K562 (cell line): Measurements from ENCODE around the gene SHROOM3. TPM values are rescaled to one million over a fixed set of nuclear protein-coding genes. Genes with fewer than 3 reads are reported as not detected.

Source experiments
- ATAC-seq: fragments of 200-7000 bp; cut with Tn5 transposase; 3 replicates; pipeline ENCODE4 v1.9.1; 2020; ENCODE audit warnings: moderate library complexity
- BruUV-seq: library from RNA; stranded (reverse); fragments of 400-500 nt; replicated peaks from 2 replicates; lab custom pipeline; 2021; lab: Mats Ljungman, UMichigan
- CTCF ChIA-PET: fragments of 300-600 bp; formaldehyde crosslinking; extraction: SDS; loops from one replicate; lab custom pipeline; 2021; ENCODE audit warnings: low intra/inter-chr PET ratio; lab: Yijun Ruan, JAX
- POLR2A ChIA-PET: fragments of 300-600, 350-650 bp; sonication (Branson Sonifier 250); formaldehyde crosslinking; extraction: SDS; loops from one replicate; lab custom pipeline; 2021; ENCODE audit warnings: antibody characterized with exemption, inconsistent platforms; lab: Yijun Ruan, JAX
- DNase-seq, 4 experiments: peaks; one replicate each; pipeline versions ENCODE4 v3.0.0 to v3.0.0-alpha.2; 2011 to 2018; ENCODE audit warnings: low spot score in 3 of 4, mixed read lengths in 3 of 4; ENCODE audit errors: extremely low read depth in 1 of 4
- FAIRE-seq: peaks from 2 replicates; lab custom pipeline; 2011; peaks lifted over from hg19 to GRCh38; lab: Jason Lieb, UNC
- H2AFZ ChIP-seq: 2 replicates; pipeline ENCODE4 v1.6.0; 2011; ENCODE audit warnings: low read depth, low read length, control low read depth, inconsistent platforms
- H3K27ac ChIP-seq: fragments of 200-600 bp; 3 replicates; pipeline ENCODE4 v1.8.0; 2011; ENCODE audit warnings: low read depth, mild to moderate bottlenecking, control low read depth, inconsistent platforms, low read length, moderate library complexity, mixed read lengths; ENCODE audit errors: extremely low read depth
- H3K27me3 ChIP-seq, 2 experiments: fragments of 300-600 bp in 1 of 2; 2 replicates in 1 of 2; 3 replicates in 1 of 2; pipeline versions ENCODE4 v1.6.0 to v1.8.0; 2011; ENCODE audit warnings: inconsistent platforms in 2 of 2, low read length in 2 of 2, mild to moderate bottlenecking in 1 of 2, mixed read lengths in 1 of 2, moderate library complexity in 1 of 2; ENCODE audit not compliant: control insufficient read depth in 2 of 2, insufficient read depth in 2 of 2
- H3K36me3 ChIP-seq: fragments of 300-600 bp; 3 replicates; pipeline ENCODE4 v1.8.0; 2011; ENCODE audit warnings: mild to moderate bottlenecking, low read length, inconsistent platforms; ENCODE audit not compliant: control insufficient read depth, insufficient read depth
- H3K4me1 ChIP-seq, 2 experiments: fragments of 200-600 bp in 1 of 2; replicated peaks in 1 of 2; 2 replicates in 1 of 2; 3 replicates in 1 of 2; pipeline versions ENCODE4 v1.5.1 to v1.8.0; 2011; ENCODE audit warnings: inconsistent platforms in 2 of 2, low read length in 2 of 2, mild to moderate bottlenecking in 1 of 2, mixed read lengths in 1 of 2, moderate library complexity in 1 of 2; ENCODE audit not compliant: control insufficient read depth in 2 of 2, insufficient read depth in 2 of 2
- H3K4me2 ChIP-seq: 2 replicates; pipeline ENCODE4 v1.6.1; 2011; ENCODE audit warnings: low read length, control low read depth, inconsistent platforms, mixed read lengths; ENCODE audit not compliant: insufficient read depth
- H3K4me3 ChIP-seq: fragments of 200-600 bp; sonication (generic), shearing (Covaris generic); 2 replicates; pipeline ENCODE4 v1.5.1; 2016; ENCODE audit warnings: control low read depth, inconsistent platforms
- H3K79me2 ChIP-seq: fragments of 200-600 bp; 3 replicates; pipeline ENCODE4 v1.8.0; 2011; ENCODE audit warnings: low read length, inconsistent platforms; ENCODE audit not compliant: control insufficient read depth, insufficient read depth
- H3K9ac ChIP-seq, 2 experiments: 2 replicates each; pipeline versions ENCODE4 v1.6.0 to v1.6.1; 2011; ENCODE audit warnings: low read depth in 2 of 2, low read length in 2 of 2, control low read depth in 1 of 2, inconsistent platforms in 1 of 2, mild to moderate bottlenecking in 1 of 2, mixed read lengths in 1 of 2; ENCODE audit not compliant: insufficient read depth in 1 of 2
- H3K9me1 ChIP-seq: one replicate; pipeline ENCODE4 v1.6.0; 2011; ENCODE audit warnings: inconsistent platforms, mild to moderate bottlenecking, low read length, moderate library complexity; ENCODE audit not compliant: control insufficient read depth, insufficient read depth
- H3K9me3 ChIP-seq: replicated peaks from 2 replicates; pipeline ENCODE4 v1.5.1; 2011; ENCODE audit warnings: low read depth, low read length, inconsistent platforms; ENCODE audit not compliant: control insufficient read depth, insufficient read depth
- H4K20me1 ChIP-seq: replicated peaks from 2 replicates; pipeline ENCODE4 v1.6.1; 2011; ENCODE audit warnings: low read length, inconsistent platforms, mixed read lengths; ENCODE audit not compliant: control insufficient read depth, insufficient read depth
- CHD1 ChIP-seq: fragments of 200-600 bp; sonication (generic); IDR thresholded peaks from one replicate; pipeline ENCODE4 v1.6.1; 2012; ENCODE audit warnings: mild to moderate bottlenecking, moderate library complexity, low read length, inconsistent platforms
- KDM2B ChIP-seq: fragments of 250-450 bp; sonication (Bioruptor Pico); IDR thresholded peaks from 2 replicates; pipeline ENCODE4 v1.8.0; 2021; ENCODE audit warnings: mild to moderate bottlenecking, moderate library complexity
- NR1H2 ChIP-seq: sonication (generic); formaldehyde crosslinking; IDR thresholded peaks from 2 replicates; pipeline ENCODE4 v1.4.0; 2020; ENCODE audit warnings: mild to moderate bottlenecking, missing genetic modification reagents
- POLR2AphosphoS2 ChIP-seq: IDR thresholded peaks from 2 replicates; pipeline ENCODE4 v1.6.1; 2012; ENCODE audit warnings: low read length, improper control_type of control experiment
- TCF7 ChIP-seq: sonication (generic); IDR thresholded peaks from 2 replicates; pipeline ENCODE4 v1.6.1; 2016; ENCODE audit warnings: antibody characterized with exemption, borderline replicate concordance
- ZBTB40 ChIP-seq, 2 experiments: fragments of 450-650 bp in 1 of 2; sonication (generic) in 1 of 2; formaldehyde crosslinking in 1 of 2; IDR thresholded peaks; 2 replicates each; pipeline versions ENCODE4 v1.7.1 to v1.9.0; 2016 to 2022; ENCODE audit warnings: inconsistent platforms in 1 of 2, mild to moderate bottlenecking in 1 of 2, missing genetic modification reagents in 1 of 2
- ZNF436 ChIP-seq: fragments of 250-450, 450-650 bp; sonication (Bioruptor Pico); formaldehyde crosslinking; IDR thresholded peaks from 2 replicates; pipeline ENCODE4 v1.7.0; 2020; ENCODE audit warnings: mild to moderate bottlenecking
- ZNF584 ChIP-seq: fragments of 200-800 bp; sonication (Bioruptor generic); IDR thresholded peaks from 2 replicates; pipeline ENCODE4 v1.6.1; 2016; ENCODE audit warnings: low read depth, mild to moderate bottlenecking, missing genetic modification characterization, missing compliant biosample characterization
- WGBS: fragments of 100-300 bp; shearing (Covaris generic); methylation state at CpG from one replicate; pipeline ENCODE4 v1.1.6; 2016; ENCODE audit warnings: low coverage, mixed read lengths; ENCODE audit not compliant: insufficient coverage; ENCODE audit errors: missing lambda C conversion rate; 5-methylcytosine and 5-hydroxymethylcytosine counted together
- in situ Hi-C: fragments of 300-500 bp; cut with MboI; formaldehyde crosslinking; loops from 4 replicates; pipeline ENCODE4 v1.15.0; 2018; ENCODE audit warnings: inconsistent platforms, mixed read lengths
- intact Hi-C: fragments of 100-400 bp; cut with micrococcal nuclease; formaldehyde crosslinking; loops from 2 replicates; pipeline ENCODE4 v1.14.2; 2022
- polyA plus RNA-seq, 8 experiments: library from polyadenylated mRNA; depleted of rRNA in 4 of 8; stranded (reverse) in 5 of 8; unstranded in 3 of 8; fragments of >200 nt; fragmentation: Nextera tagmentation in 2 of 8; fragmentation: Illumina TruSeq in 1 of 8; extraction: Ambion mirVana in 2 of 8; extraction: Trizol in 1 of 8; gene quantifications; 2 replicates each; pipeline versions ENCODE4 v1.2.1 to v1.2.3, GENCODE V29; 2011 to 2014; ENCODE audit warnings: inconsistent platforms in 1 of 8, missing spikeins in 1 of 8
- total RNA-seq, 7 experiments: library from RNA; depleted of rRNA in 6 of 7; stranded (reverse); fragments of >200 nt in 6 of 7; fragmentation: Illumina TruSeq in 2 of 7; extraction: Trizol in 2 of 7; gene quantifications; 2 replicates each; pipeline versions ENCODE4 v1.2.1 to v1.2.3, GENCODE V29; 2011 to 2021; ENCODE audit warnings: low replicate concordance in 1 of 7
- TF ChIP-seq, protein P1 (sequence below): sonication (generic); formaldehyde crosslinking; IDR thresholded peaks from 2 replicates; pipeline ENCODE4 v1.8.1; 2023; ENCODE audit warnings: mild to moderate bottlenecking, missing genetic modification reagents

The SHROOM3 gene
- total and polyA plus RNA-seq, 9 of the 15 experiments (the other 6 are each of a cell fraction or from before 2014, with no cell fraction given), result 0.01 to 0.07 TPM; not detected in 7

DNA sequence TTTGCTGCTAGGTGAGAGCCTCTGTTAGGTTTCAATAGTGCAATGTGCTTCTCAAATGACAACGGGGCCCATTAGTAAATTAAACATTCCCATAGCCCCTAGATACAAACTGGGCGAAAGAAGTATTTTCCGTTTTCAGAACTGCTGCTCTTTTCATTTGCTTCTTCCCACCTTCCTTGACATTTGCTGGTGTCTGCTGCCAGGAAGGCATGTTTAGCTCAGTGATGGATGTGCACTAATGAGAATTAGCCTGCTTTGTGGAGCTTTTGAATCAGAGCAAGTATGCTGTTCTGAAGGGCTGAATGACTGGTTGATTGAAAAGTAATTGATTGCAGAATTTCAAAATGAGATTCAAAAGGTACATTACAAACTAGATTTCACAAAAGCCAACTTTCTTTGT, 57.0 kb downstream of the SHROOM3 start:
- Histone ChIP-seq H4K20me1 (no peaks in the 10 kb centered on the region; the same call in 1 of the 2 replicates), H3K79me2 (no peaks in the 10 kb centered on the region), H3K4me2 (no peak overlapping the region), H2AFZ (no peak overlapping the region), H3K4me3 (no peak overlapping the region), H3K4me1 (no peaks in the 10 kb centered on the region), H3K36me3 (no peaks in the 10 kb centered on the region), H3K27ac (no peak overlapping the region), H3K27me3 (peaks cover 5 to 9% of the 10 kb centered on the region in 2 experiments; a peak in 2 of 5 replicates), H3K9ac (no peak overlapping the region), H3K9me1 (no peaks in the 10 kb centered on the region), H3K9me3 (no peaks in the 10 kb centered on the region)
- FAIRE-seq (no peak), ATAC-seq (no peak), DNase-seq (no peak)
- ChIA-PET POLR2A (no interaction called here), CTCF (no interaction called here)
- intact Hi-C loops, result no loop called here
- 4% methylated on average over 3 of the region's 3 CpGs for WGBS
- no TSS peak for BruUV-seq
- in situ Hi-C loops, result no loop called here
- no peak for TF ChIP-seq ZNF584 (CRISPR knock-in tag)
- no peak for TF ChIP-seq KDM2B
- TF ChIP-seq ZNF436 (CRISPR knock-in tag), result no peak
- TF ChIP-seq POLR2AphosphoS2, result no peak
- no peak for TF ChIP-seq TCF7
- TF ChIP-seq NR1H2 (CRISPR knock-in tag), result no peak
- TF ChIP-seq, protein P1, sequence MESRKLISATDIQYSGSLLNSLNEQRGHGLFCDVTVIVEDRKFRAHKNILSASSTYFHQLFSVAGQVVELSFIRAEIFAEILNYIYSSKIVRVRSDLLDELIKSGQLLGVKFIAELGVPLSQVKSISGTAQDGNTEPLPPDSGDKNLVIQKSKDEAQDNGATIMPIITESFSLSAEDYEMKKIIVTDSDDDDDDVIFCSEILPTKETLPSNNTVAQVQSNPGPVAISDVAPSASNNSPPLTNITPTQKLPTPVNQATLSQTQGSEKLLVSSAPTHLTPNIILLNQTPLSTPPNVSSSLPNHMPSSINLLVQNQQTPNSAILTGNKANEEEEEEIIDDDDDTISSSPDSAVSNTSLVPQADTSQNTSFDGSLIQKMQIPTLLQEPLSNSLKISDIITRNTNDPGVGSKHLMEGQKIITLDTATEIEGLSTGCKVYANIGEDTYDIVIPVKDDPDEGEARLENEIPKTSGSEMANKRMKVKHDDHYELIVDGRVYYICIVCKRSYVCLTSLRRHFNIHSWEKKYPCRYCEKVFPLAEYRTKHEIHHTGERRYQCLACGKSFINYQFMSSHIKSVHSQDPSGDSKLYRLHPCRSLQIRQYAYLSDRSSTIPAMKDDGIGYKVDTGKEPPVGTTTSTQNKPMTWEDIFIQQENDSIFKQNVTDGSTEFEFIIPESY (CRISPR knock-in tag), result no peak
- TF ChIP-seq CHD1, result no peak
- TF ChIP-seq ZBTB40 (IDR thresholded peaks at IDR 0.05), result no peak
- TF ChIP-seq ZBTB40 (CRISPR knock-in tag; IDR thresholded peaks at IDR 0.05), result no peak
